Fibroblast of peridontal ligament (primary cell): ENCODE measurements around the gene PRSS21.
A peak's percentile ranks its signal among the peaks of the same experiment; 100 is the strongest.

Source experiments
- DNase-seq: peaks from one replicate; pipeline ENCODE4 v3.0.0-alpha.2; 2010; ENCODE audit errors: extremely low read depth

Gene PRSS21

GRCh38 chr16:2843526-2843925, 26.5 kb downstream of the PRSS21 start:
- no peak for DNase-seq

- no peak for DNase-seq
Measured at GRCh38 chr16:2845116-2845515, 28.1 kb downstream of the PRSS21 start.

GRCh38 chr16:2846511-2847310, 29.7 kb downstream of the PRSS21 start:
- DNase-seq: peak; percentile 14

- no peak for DNase-seq
Measured at GRCh38 chr16:2848933-2849725, 32.1 kb downstream of the PRSS21 start.

- no peak for DNase-seq
Measured at GRCh38 chr16:2852003-2852730, 35.1 kb downstream of the PRSS21 start.

- DNase-seq: no peak
Measured at GRCh38 chr16:2852731-2853507, 35.9 kb downstream of the PRSS21 start.

- DNase-seq: no peak
Measured at GRCh38 chr16:2853531-2854073, 36.6 kb downstream of the PRSS21 start.

GRCh38 chr16:2854700-2855309, 37.8 kb downstream of the PRSS21 start:
- no peak for DNase-seq

- no peak for DNase-seq
Measured at GRCh38 chr16:2855536-2855935, 38.5 kb downstream of the PRSS21 start.

- DNase-seq: no peak
Measured at GRCh38 chr16:2856061-2856670, 39.1 kb downstream of the PRSS21 start.

- no peak for DNase-seq
Measured at GRCh38 chr16:2856686-2857450, 39.8 kb downstream of the PRSS21 start.

- DNase-seq: no peak
Measured at GRCh38 chr16:2857451-2858244, 40.6 kb downstream of the PRSS21 start, which contains the start of gene PRSS22. PRSS22 (minus strand) TSS chr16:2858170; CDS start chr16:2858104, 66 bp downstream.

- DNase-seq: no peak
Measured at GRCh38 chr16:2858245-2859025, 41.4 kb downstream of the PRSS21 start.

GRCh38 chr16:2859686-2860265, 42.7 kb downstream of the PRSS21 start:
- DNase-seq: no peak

GRCh38 chr16:2860826-2861567, 44.0 kb downstream of the PRSS21 start:
- peak; percentile 23 for DNase-seq

- DNase-seq: no peak
Measured at GRCh38 chr16:2865651-2866050, 48.6 kb downstream of the PRSS21 start.

GRCh38 chr16:2866431-2866830, 49.4 kb downstream of the PRSS21 start:
- DNase-seq: no peak
